SK-N-SH (cell line): ENCODE measurements around the gene TMEM11. TPM values are rescaled to one million over a fixed set of nuclear protein-coding genes. Genes with fewer than 3 reads are reported as not detected.

Experiments used
- CTCF ChIA-PET: fragments of 300-600, 350-600 bp; formaldehyde crosslinking; extraction: SDS; loops from one replicate; lab custom pipeline; 2021; lab: Yijun Ruan, JAX
- POLR2A ChIA-PET: fragments of 350-600 bp; sonication (Branson Sonifier 250); formaldehyde crosslinking; extraction: SDS; loops from one replicate; lab custom pipeline; 2020; ENCODE audit warnings: antibody characterized with exemption, inconsistent platforms; lab: Yijun Ruan, JAX
- DNase-seq: peaks from one replicate; pipeline ENCODE4 v3.0.0; 2012
- H2AFZ ChIP-seq: fragments of 200-600 bp; sonication (generic); 2 replicates; pipeline ENCODE4 v1.8.1; 2016; ENCODE audit warnings: antibody characterized with exemption, mild to moderate bottlenecking, low read depth
- H3F3A ChIP-seq: fragments of 200-600 bp; sonication (generic); replicated peaks from 2 replicates; pipeline ENCODE3; 2016; ENCODE audit warnings: antibody characterized with exemption, mild to moderate bottlenecking; ENCODE audit not compliant: insufficient read depth
- H3K27ac ChIP-seq, 2 experiments: fragments of 200-500 bp in 1 of 2; fragments of 200-600 bp in 1 of 2; sonication (Bioruptor generic) in 1 of 2; sonication (generic), shearing (Covaris generic) in 1 of 2; 2 replicates each; pipeline versions ENCODE4 v1.5.1 to v1.6.1; 2014 to 2016; ENCODE audit warnings: low read depth in 2 of 2, inconsistent platforms in 1 of 2, low read length in 1 of 2, mild to moderate bottlenecking in 1 of 2, mixed read lengths in 1 of 2
- H3K27me3 ChIP-seq: fragments of 200-600 bp; sonication (generic), shearing (Covaris generic); 2 replicates; pipeline ENCODE4 v1.6.1; 2016; ENCODE audit warnings: mixed run types; ENCODE audit not compliant: insufficient read depth
- H3K36me3 ChIP-seq, 2 experiments: fragments of 200-500 bp in 1 of 2; fragments of 200-600 bp in 1 of 2; sonication (Bioruptor generic) in 1 of 2; sonication (generic) in 1 of 2; replicated peaks in 1 of 2; 2 replicates each; pipeline versions ENCODE3 to v1.5.1; 2014 to 2016; ENCODE audit warnings: low read length in 1 of 2, mild to moderate bottlenecking in 1 of 2; ENCODE audit not compliant: insufficient read depth in 2 of 2, control insufficient read depth in 1 of 2
- H3K4me1 ChIP-seq, 2 experiments: fragments of 200-500 bp in 1 of 2; fragments of 200-600 bp in 1 of 2; sonication (Bioruptor generic) in 1 of 2; sonication (generic), shearing (Covaris generic) in 1 of 2; 2 replicates each; pipeline versions ENCODE4 v1.5.1 to v1.6.1; 2014 to 2016; ENCODE audit warnings: low read depth in 1 of 2, low read length in 1 of 2, mixed run types in 1 of 2; ENCODE audit not compliant: insufficient read depth in 2 of 2, control insufficient read depth in 1 of 2
- H3K4me2 ChIP-seq: fragments of 200-600 bp; sonication (generic), shearing (Covaris generic); 2 replicates; pipeline ENCODE4 v1.6.1; 2017; ENCODE audit warnings: mixed run types
- H3K4me3 ChIP-seq, 2 experiments: fragments of 200-500 bp in 1 of 2; fragments of 200-600 bp in 1 of 2; sonication (Bioruptor generic) in 1 of 2; sonication (generic), shearing (Covaris generic) in 1 of 2; 2 replicates each; pipeline versions ENCODE4 v1.5.1 to v1.8.1; 2014 to 2016; ENCODE audit warnings: low read depth in 2 of 2, inconsistent platforms in 1 of 2, low read length in 1 of 2, mild to moderate bottlenecking in 1 of 2, mixed read lengths in 1 of 2, moderate library complexity in 1 of 2
- H3K79me2 ChIP-seq: fragments of 200-600 bp; sonication (generic); 2 replicates; pipeline ENCODE4 v1.8.1; 2017; ENCODE audit warnings: mild to moderate bottlenecking; ENCODE audit not compliant: insufficient read depth
- H3K9ac ChIP-seq: fragments of 200-600 bp; sonication (generic); 2 replicates; pipeline ENCODE4 v1.6.1; 2017; ENCODE audit warnings: mixed run types
- H3K9me2 ChIP-seq: fragments of 200-600 bp; sonication (generic); 2 replicates; pipeline ENCODE4 v1.6.1; 2017; ENCODE audit warnings: mixed run types
- H3K9me3 ChIP-seq: fragments of 200-600 bp; sonication (generic); 2 replicates; pipeline ENCODE4 v1.6.1; 2017; ENCODE audit warnings: mixed run types, mild to moderate bottlenecking, moderate library complexity
- H4K20me1 ChIP-seq: fragments of 200-600 bp; sonication (generic); 2 replicates; pipeline ENCODE4 v1.6.1; 2017; ENCODE audit warnings: mild to moderate bottlenecking, mixed run types; ENCODE audit not compliant: insufficient read depth
- ELF1 ChIP-seq: IDR thresholded peaks from 2 replicates; pipeline ENCODE4 v1.4.0; 2012
- FOXM1 ChIP-seq: IDR thresholded peaks from 2 replicates; pipeline ENCODE4 v1.4.0; 2012; ENCODE audit warnings: low read depth, mild to moderate bottlenecking
- IRF3 ChIP-seq: fragments of 150-350 bp; IDR thresholded peaks from 2 replicates; pipeline ENCODE4 v1.6.1; 2016; ENCODE audit warnings: mild to moderate bottlenecking, low read depth, low read length
- MXI1 ChIP-seq: IDR thresholded peaks from 2 replicates; pipeline ENCODE4 v1.6.1; 2012; ENCODE audit warnings: mild to moderate bottlenecking, low read depth, low read length, improper control_type of control experiment
- NFIC ChIP-seq: IDR thresholded peaks from 2 replicates; pipeline ENCODE4 v1.4.0; 2012; ENCODE audit warnings: borderline replicate concordance
- POLR2AphosphoS5 ChIP-seq: IDR thresholded peaks from 2 replicates; pipeline ENCODE4 v1.6.1; 2012; ENCODE audit warnings: low read depth, low read length
- RFX5 ChIP-seq: IDR thresholded peaks from 2 replicates; pipeline ENCODE4 v1.6.1; 2012; ENCODE audit warnings: mild to moderate bottlenecking, improper control_type of control experiment, low read length
- TAF1 ChIP-seq: IDR thresholded peaks from 2 replicates; pipeline ENCODE4 v1.6.1; 2012; ENCODE audit warnings: low read depth, mild to moderate bottlenecking, low read length, moderate library complexity, borderline replicate concordance
- USF1 ChIP-seq: IDR thresholded peaks from 2 replicates; pipeline ENCODE4 v1.4.0; 2012; ENCODE audit warnings: low read depth, borderline replicate concordance
- YY1 ChIP-seq: IDR thresholded peaks from 2 replicates; pipeline ENCODE4 v1.4.0; 2012; ENCODE audit warnings: low read depth, mild to moderate bottlenecking
- WGBS: methylation state at CpG from one replicate; pipeline ENCODE4 v1.1.6; 2017; ENCODE audit warnings: low lambda C conversion rate; 5-methylcytosine and 5-hydroxymethylcytosine counted together
- polyA plus RNA-seq, 3 experiments: library from polyadenylated mRNA; depleted of rRNA; stranded (reverse); fragments of >200 nt; gene quantifications; 2 replicates each; pipeline ENCODE4 v1.2.3, GENCODE V29; 2012
- TF ChIP-seq, protein P1 (sequence below): IDR thresholded peaks from 2 replicates; pipeline ENCODE4; 2012

TMEM11 gene
- polyA plus RNA-seq, 1 of the 3 experiments (the other 2 are of a cell fraction), result 52.3 TPM

DNA sequence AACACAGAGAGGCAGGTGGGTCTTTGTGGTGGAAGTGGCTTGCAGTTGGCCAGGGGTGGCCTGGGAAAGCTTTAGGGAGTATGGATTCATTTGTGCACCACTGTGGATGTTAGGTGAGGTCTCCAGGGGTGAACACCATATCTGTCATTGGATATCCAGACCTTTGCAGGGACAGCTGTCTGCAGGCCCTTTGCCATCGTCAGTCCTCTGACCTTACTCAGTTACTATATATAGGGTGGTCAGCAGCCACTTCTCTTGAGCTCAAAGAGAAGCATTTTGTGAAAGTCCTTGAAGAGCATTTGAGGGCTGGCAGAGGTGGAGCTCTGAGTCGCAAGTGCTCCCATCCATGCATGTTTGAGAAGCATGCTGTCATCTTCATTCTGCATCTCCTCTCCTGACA lies 40.4 kb downstream of the TMEM11 start:
- Histone ChIP-seq H3K79me2 (no peaks in the 10 kb centered on the region), H3K9me2 (no peaks in the 10 kb centered on the region), H3F3A (no peaks in the 10 kb centered on the region), H3K4me3 (no peak overlapping the region), H3K4me1 (no peaks in the 10 kb centered on the region), H3K27me3 (no peaks in the 10 kb centered on the region), H4K20me1 (no peaks in the 10 kb centered on the region), H3K36me3 (no peaks in the 10 kb centered on the region), H3K9ac (no peak overlapping the region), H3K27ac (no peak overlapping the region)
- no peak for DNase-seq
- 90% methylated on average over 2 of the region's 2 CpGs for WGBS
- POLR2A ChIA-PET, result no interaction called here
- TF ChIP-seq FOXM1, result no peak
- TF ChIP-seq USF1, result no peak
- TF ChIP-seq, protein P1, sequence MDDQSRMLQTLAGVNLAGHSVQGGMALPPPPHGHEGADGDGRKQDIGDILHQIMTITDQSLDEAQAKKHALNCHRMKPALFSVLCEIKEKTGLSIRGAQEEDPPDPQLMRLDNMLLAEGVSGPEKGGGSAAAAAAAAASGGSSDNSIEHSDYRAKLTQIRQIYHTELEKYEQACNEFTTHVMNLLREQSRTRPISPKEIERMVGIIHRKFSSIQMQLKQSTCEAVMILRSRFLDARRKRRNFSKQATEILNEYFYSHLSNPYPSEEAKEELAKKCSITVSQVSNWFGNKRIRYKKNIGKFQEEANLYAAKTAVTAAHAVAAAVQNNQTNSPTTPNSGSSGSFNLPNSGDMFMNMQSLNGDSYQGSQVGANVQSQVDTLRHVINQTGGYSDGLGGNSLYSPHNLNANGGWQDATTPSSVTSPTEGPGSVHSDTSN, result no peak
- TF ChIP-seq TAF1, result no peak
- TF ChIP-seq, all 33 proteins: peak for 0
- H3K9me3 ChIP-seq, result no peaks in the 10 kb centered on the region
- H2AFZ ChIP-seq, result no peak overlapping the region
- H3K4me2 ChIP-seq, result no peak overlapping the region
- CTCF ChIA-PET, result interaction anchor here (1.4 kb wide), 1 partner anchor 44 kb away, joined by 4 read pairs; no protein-coding TSS in a partner anchor

DNA sequence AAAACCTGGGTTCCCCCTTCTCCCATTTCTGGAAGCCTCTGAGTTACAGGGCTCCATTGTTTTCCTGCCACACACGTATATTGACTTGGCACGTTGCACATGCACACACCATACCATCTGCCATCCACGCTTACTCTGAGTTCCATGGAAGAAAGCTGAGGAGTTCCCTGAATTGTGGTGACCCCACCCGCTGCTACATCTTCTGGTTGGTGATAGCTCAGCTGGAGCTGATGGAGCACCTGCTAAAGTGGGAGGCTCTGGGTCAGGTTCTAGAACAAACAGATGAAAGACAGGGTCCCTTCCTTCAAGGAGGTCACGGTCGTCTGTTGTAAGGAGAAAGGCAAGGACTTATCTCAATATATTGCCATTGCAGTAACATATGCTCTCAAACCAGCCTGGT lies 41.1 kb downstream of the TMEM11 start:
- no peak for DNase-seq
- 94% methylated on average over 6 of the region's 6 CpGs for WGBS
- Histone ChIP-seq H3K9me2 (no peaks in the 10 kb centered on the region), H3K4me1 (no peaks in the 10 kb centered on the region), H3K79me2 (no peaks in the 10 kb centered on the region), H3K36me3 (no peaks in the 10 kb centered on the region), H2AFZ (no peak overlapping the region), H3K4me2 (no peak overlapping the region), H3K4me3 (no peak overlapping the region), H3K27me3 (no peaks in the 10 kb centered on the region), H4K20me1 (no peaks in the 10 kb centered on the region), H3K27ac (no peak overlapping the region), H3K9ac (no peak overlapping the region), H3F3A (no peaks in the 10 kb centered on the region), H3K9me3 (no peaks in the 10 kb centered on the region)
- ChIA-PET CTCF (no interaction called here), POLR2A (no interaction called here)
- TF ChIP-seq, protein P1, result no peak

DNA sequence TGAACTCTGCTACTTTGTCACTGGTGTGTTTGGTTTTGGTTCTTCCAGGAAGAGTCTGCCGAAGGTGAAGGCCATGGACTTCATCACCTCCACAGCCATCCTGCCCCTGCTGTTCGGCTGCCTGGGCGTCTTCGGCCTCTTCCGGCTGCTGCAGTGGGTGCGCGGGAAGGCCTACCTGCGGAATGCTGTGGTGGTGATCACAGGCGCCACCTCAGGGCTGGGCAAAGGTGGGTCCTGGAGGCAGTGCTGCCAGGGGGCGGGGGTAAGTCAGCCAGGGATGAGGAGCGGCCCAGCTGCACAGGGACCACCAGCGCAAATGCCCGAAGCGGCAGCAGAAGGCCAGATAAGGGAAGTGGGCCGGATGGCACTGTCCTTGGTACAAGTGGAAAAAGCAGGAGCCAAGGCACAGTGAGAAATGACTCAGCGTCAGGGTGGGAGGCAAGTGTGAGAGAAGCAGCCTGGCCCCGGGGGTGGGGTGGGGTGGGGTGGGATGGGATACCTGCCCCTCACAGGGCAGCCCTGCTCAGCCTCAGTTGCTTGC lies 41.9 kb downstream of the TMEM11 start:
- H3K4me3 ChIP-seq, result no peak overlapping the region
- H3K9me2 ChIP-seq, result no peaks in the 10 kb centered on the region
- no peaks in the 10 kb centered on the region for H3K27me3 ChIP-seq
- TF ChIP-seq NFIC, result no peak
- no peak for TF ChIP-seq RFX5
- no peak for TF ChIP-seq IRF3
- TF ChIP-seq POLR2AphosphoS5, result no peak
- TF ChIP-seq YY1, result no peak
- TF ChIP-seq ELF1, result no peak
- TF ChIP-seq USF1, result no peak
- no peak for TF ChIP-seq MXI1
- TF ChIP-seq, protein P1, result no peak
- H2AFZ ChIP-seq, result no peak overlapping the region
- ChIA-PET CTCF (interaction anchor here (0.7 kb wide), 1 partner anchor 72 kb away, joined by 3 read pairs; no protein-coding TSS in a partner anchor), POLR2A (no interaction called here)
- H4K20me1 ChIP-seq, result no peaks in the 10 kb centered on the region
- DNase-seq, result no peak
- no peak overlapping the region for H3K9ac ChIP-seq
- no peaks in the 10 kb centered on the region for H3K9me3 ChIP-seq
- no peaks in the 10 kb centered on the region for H3F3A ChIP-seq
- no peak overlapping the region for H3K27ac ChIP-seq
- H3K4me2 ChIP-seq, result no peak overlapping the region
- WGBS, result 93% methylated on average over 15 of the region's 17 CpGs
- H3K36me3 ChIP-seq, result no peaks in the 10 kb centered on the region
- no peaks in the 10 kb centered on the region for H3K4me1 ChIP-seq
- H3K79me2 ChIP-seq, result no peaks in the 10 kb centered on the region
